Stimulated activated CD4-positive, alpha-beta T cell treated with anti-CD3 and anti-CD28 coated beads, Interleukin-1b, Interleukin-23, amount 100 ng/mL, for 4 hours (primary cell): ENCODE data around the gene DDX10.
"Not testable (repeated sequence)": the region's sequence is repeated elsewhere in the genome, so short reads cannot be mapped to it uniquely, and the experiment has no call there.

Experiments
- DNase-seq, 2 donors: peaks; one replicate each; pipeline ENCODE4 v3.0.0-alpha.2; 2020; ENCODE audit warnings: low read depth in 2 of 2

DDX10 gene

DNA sequence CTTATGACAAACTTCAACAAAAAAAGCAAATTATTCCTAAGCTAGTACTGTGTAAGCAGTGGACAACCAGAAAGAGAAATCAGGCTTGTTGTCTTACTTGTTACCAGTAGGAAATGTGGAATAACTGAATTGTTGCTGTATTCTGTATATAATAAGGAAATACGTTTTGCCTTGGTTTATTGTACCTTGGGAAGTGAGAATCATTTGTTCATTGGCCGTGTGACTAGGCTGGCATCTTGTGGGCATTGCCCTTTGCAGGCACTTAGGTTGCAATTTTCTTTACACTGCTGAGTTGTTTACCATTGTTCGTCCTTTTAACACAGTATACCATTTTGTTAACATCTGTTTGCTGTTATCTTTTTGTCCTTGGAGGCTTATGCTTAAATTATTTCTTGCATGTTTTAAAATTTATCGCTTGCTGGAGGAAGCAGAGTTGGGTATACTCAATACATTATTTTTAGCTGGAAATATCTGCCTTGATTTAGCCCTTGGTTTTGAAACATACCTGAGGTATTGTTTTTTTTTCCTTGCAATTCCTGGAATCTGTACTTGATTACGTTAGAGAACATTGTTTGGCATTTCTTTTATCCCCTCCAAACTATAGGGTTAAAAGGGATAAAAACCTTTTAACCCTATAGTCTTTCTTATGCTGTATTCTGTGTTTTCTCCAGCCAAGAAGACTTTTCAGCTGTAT, 109.3 kb downstream of the DDX10 start:
- DNase-seq, result no peak

- no peak for DNase-seq
Observed at GRCh38 chr11:108775324-108775723, 110.5 kb downstream of the DDX10 start.

GRCh38 chr11:108779147-108779546, 114.3 kb downstream of the DDX10 start:
- not testable (repeated sequence) for DNase-seq

DNA sequence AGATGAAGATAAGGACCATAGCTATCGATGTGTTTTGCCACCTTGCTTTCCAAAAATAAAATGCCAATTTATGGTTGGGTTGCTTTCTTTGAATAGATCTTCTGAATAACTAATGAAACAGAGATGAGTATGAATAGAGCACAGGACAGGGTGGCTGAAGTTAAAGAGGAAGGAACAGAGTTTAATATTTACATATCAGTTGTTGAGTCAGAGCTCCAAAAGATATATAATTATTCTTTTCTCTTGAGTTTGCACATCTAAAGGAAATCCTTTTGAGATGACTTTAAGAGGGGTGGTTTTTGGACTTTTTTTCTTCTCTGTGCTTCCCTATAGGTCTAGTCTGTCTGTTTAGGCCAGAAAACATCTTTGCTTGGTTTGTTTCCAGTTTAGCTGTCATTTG, 115.2 kb downstream of the DDX10 start:
- DNase-seq, result no peak

GRCh38 chr11:108781946-108782345, 117.1 kb downstream of the DDX10 start:
- no peak for DNase-seq

- no peak for DNase-seq
Observed at GRCh38 chr11:108786281-108786990, 121.6 kb downstream of the DDX10 start.

GRCh38 chr11:108787105-108787504, 122.2 kb downstream of the DDX10 start:
- no peak for DNase-seq

DNA sequence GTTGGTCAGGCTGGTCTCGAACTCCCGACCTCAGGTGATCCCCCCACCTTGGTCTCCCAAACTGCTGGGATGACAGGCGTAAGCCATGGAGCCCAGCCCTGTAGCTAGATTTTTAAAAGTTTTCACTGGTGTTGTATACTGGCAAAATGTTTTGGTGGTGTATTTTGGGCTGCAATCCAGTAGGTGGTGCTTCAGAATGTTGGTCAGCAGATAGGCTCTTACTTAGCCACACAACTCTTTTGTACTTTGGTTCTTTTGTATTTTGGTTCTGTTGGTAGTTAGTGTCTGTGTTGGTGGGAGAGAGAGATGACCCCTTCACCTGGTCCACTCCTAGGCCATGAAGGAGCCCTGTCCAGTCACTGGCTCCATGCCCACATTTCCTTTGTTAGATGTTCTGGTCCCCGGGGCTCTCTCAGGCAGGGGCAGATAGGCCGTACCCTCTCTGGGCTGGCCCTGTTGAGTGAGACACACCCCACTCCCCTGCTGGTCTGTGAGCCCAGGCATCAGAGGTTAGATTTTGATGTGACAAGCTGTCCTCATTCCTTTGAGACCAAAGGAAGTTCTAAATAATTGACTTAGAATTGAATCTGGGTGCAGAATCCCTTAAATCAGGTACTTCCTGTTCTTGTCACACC, 123.8 kb downstream of the DDX10 start:
- no peak for DNase-seq

DNA sequence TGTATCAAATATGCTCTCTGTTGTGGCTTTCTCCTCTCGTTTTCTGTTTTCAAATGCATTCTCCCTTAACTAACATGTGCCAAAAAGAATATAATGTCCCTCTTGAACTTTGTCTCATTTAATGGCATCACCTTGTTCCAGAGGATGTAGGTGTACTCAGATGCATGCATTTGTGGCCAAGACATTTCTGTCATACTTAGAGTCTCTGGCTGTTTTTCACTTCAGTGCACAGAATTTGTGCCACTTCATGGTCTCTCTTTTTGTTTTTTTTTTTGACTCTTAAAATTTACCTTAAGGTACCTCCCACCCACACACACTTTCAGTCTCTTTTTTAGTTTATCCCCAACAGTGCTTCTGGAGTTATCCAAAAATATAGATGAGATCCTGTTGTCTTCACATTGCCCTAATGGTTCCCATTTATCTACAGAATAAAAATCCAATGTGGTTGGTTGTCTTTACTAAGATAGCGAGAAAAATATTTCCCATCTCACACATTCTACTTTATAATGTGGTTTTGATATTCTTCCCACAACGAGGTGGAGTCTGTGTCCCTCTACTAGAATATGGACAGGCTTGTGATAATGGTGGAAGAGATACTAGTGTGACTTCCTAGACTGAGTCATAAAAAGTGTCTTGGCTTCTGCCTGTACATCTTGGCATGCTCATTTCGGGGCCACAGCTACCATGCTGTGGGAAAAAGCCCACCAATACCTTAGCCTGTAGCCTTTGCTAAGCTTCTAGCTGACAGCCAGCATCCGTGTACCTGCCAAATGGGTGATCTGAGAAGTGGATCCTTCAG, 125.8 kb downstream of the DDX10 start:
- DNase-seq, result no peak

DNA sequence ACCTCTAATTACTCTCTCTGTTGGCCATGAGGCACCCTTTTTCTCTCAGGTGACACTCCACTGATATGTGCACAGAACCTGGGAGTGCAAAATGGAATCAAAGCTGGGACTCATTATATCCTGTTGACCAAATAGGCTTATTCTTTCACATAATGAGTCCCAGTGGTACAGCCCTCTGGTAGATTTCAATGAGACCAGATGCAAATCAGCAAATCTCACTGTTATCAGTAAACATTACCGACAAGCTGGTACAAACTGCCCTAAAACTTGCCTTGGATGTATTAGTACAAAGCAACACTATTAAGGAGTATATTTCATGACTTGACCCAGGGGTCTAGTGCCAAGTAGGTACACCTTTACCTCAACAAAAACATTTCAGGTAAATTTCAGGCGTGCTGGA, 128.3 kb downstream of the DDX10 start:
- DNase-seq, result no peak

GRCh38 chr11:108793611-108794010, 128.7 kb downstream of the DDX10 start:
- no peak for DNase-seq

- DNase-seq, result no peak
Observed at GRCh38 chr11:108796551-108796950, 131.7 kb downstream of the DDX10 start.

- no peak for DNase-seq
Observed at GRCh38 chr11:108797578-108798100, 132.8 kb downstream of the DDX10 start.

- no peak for DNase-seq
Observed at GRCh38 chr11:108802492-108802891, 137.6 kb downstream of the DDX10 start.

DNA sequence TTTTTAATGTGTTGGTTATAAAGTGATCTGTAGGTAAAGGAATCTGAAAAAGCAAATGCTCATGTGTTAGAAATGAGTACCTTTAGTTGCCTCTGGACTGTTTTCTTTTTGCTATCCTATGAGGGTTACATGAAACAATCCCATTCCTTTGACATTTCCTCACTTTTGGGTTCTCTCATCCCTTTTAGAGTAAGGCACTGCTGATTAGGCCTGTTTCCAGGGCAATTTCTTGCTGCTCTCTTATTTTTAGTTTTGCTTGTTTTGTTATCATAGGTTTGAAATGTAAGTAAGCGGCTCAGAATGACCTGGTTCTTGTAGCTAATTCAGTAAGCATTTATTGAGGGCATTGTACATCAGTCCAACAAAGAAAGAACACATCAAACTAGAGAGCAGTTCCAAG, 138.9 kb downstream of the DDX10 start:
- DNase-seq, result no peak

- DNase-seq, result no peak
Observed at GRCh38 chr11:108804511-108804910, 139.6 kb downstream of the DDX10 start.

- DNase-seq, result no peak
Observed at GRCh38 chr11:108805030-108805429, 140.2 kb downstream of the DDX10 start.

- DNase-seq, result no peak
Observed at GRCh38 chr11:108807262-108807661, 142.4 kb downstream of the DDX10 start.

DNA sequence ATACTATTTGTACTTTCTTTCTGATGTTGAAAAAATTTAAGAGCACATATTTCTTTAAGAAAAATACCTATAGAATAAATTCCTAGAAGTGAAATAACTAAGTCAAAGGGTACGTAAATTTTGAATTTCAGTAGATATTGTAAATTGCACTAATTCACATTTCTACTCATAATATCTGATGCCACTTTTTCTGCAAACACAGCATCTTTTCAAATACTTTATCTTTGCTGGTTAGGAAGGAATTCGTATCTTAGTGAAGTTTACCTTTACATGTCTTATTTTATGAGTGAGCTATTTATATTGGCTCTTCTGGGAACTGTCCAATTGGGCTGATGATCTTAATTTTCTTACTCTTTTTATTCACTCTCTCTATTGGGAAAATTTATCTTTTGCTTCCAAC, 148.2 kb downstream of the DDX10 start:
- DNase-seq, result no peak

DNA sequence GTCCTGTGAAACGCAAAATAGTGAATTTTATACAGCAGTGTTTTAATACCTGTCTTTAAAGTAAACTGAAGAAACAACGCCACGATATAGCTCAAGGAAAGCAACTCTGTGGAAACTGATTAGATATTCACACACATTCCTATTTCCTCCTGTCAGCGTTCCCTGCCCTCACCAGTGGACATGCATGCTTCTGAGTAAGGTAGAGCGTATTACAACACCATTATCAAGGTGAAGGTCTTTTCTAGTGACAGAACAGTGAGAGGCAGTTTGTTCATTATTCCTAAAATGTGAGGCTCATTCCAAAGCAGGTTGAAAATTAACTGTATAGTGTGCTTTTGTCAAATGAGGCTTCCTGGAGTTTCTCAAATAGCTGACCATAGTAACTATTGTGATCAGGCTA, 153.1 kb downstream of the DDX10 start:
- DNase-seq, result no peak

DNA sequence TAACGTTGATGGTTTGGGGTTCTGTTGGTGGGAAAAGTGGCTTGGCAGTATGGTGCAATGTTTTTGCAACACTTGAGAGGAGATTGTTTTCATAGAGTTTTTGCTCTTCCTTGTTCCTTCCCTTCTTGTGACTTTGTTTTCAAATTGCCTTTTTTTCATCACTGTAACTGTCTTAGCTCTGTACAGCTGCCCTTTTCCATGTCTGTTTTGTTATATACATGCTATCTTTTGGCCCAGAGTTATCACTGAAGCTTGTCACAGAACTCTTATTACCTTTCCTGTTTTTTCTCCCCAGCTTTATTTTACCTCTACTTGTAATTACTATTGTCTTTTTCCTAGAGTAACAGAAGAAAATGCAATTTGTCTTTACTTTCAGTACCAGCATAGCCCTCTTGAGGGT, 154.1 kb downstream of the DDX10 start:
- no peak for DNase-seq

DNA sequence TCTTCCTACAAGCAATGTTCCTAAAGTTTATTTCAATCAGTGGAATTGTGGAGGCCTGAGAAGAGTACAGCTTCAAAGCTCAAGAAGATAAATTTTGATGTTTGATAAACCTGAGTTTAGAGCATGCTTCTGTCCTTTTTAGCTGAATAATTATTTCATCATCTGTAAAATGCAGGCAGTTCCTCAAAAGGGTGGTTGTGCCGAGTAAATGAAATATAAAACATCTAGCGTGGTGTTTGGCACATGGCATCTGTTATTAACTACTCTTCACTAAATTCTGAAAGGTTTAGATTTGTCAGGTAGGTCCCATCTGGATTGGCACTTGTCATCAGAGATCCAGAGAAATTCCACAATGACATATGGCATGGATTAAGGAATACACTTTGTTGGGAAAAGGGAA, 155.1 kb downstream of the DDX10 start:
- no peak for DNase-seq
